H1 (cell line): Measurements from ENCODE around the gene CAV1. TPM values are rescaled to one million over a fixed set of nuclear protein-coding genes. Genes with fewer than 3 reads are reported as not detected.

Source experiments
- CTCF ChIA-PET: fragments of 300-600 bp; sonication (Branson Sonifier 250); formaldehyde crosslinking; loops from one replicate; lab custom pipeline; 2021; ENCODE audit not compliant: partially characterized antibody; lab: Charles Lee
- POLR2A ChIA-PET: fragments of 300-600 bp; sonication (Branson Sonifier 250); formaldehyde crosslinking; loops from one replicate; lab custom pipeline; 2021; ENCODE audit warnings: inconsistent platforms; ENCODE audit not compliant: partially characterized antibody; lab: Charles Lee
- DNase-seq, 2 experiments: peaks; one replicate each; pipeline versions ENCODE4 v3.0.0 to v3.0.0-alpha.2; 2010 to 2022; ENCODE audit warnings: low spot score in 2 of 2, low read depth in 1 of 2, mixed read lengths in 1 of 2
- FAIRE-seq: peaks from 2 replicates; lab custom pipeline; 2011; peaks lifted over from hg19 to GRCh38; lab: Jason Lieb, UNC
- H2AFZ ChIP-seq: 2 replicates; pipeline ENCODE4 v1.8.1; 2012; ENCODE audit warnings: low read length, inconsistent platforms
- H2AK5ac ChIP-seq: 2 replicates; pipeline ENCODE4 v1.6.1; 2013; ENCODE audit warnings: low read depth, low read length
- H2BK120ac ChIP-seq: replicated peaks from 2 replicates; pipeline ENCODE3; 2013; ENCODE audit warnings: low read depth, low read length, inconsistent platforms
- H2BK12ac ChIP-seq: 2 replicates; pipeline ENCODE4 v1.6.1; 2013; ENCODE audit warnings: low read depth, low read length
- H2BK15ac ChIP-seq: 2 replicates; pipeline ENCODE4 v1.6.1; 2013; ENCODE audit warnings: low read length
- H2BK20ac ChIP-seq: 2 replicates; pipeline ENCODE4 v1.6.1; 2013; ENCODE audit warnings: low read length
- H2BK5ac ChIP-seq: 2 replicates; pipeline ENCODE4 v1.6.1; 2013; ENCODE audit warnings: low read depth, low read length
- H3K14ac ChIP-seq: 2 replicates; pipeline ENCODE4 v1.6.1; 2013; ENCODE audit warnings: inconsistent platforms; ENCODE audit not compliant: insufficient read length
- H3K18ac ChIP-seq: 2 replicates; pipeline ENCODE4 v1.6.1; 2013; ENCODE audit warnings: low read length; ENCODE audit errors: extremely low read depth
- H3K23ac ChIP-seq: 2 replicates; pipeline ENCODE4 v1.6.1; 2013; ENCODE audit warnings: inconsistent platforms; ENCODE audit not compliant: insufficient read length
- H3K23me2 ChIP-seq: 2 replicates; pipeline ENCODE4 v1.6.1; 2013; ENCODE audit warnings: low read depth, low read length
- H3K27ac ChIP-seq: 2 replicates; pipeline ENCODE4 v1.6.1; 2011; ENCODE audit warnings: low read depth, low read length, inconsistent platforms
- H3K27me3 ChIP-seq, 4 experiments: replicated peaks in 1 of 4; 1 replicate in 1 of 4; 2 replicates in 3 of 4; pipeline versions ENCODE4 v1.6.1 to v1.8.1; 2011 to 2013; ENCODE audit warnings: low read length in 3 of 4, mild to moderate bottlenecking in 3 of 4, inconsistent platforms in 2 of 4, mixed read lengths in 2 of 4, moderate library complexity in 1 of 4; ENCODE audit not compliant: control insufficient read depth in 3 of 4, insufficient read depth in 3 of 4; ENCODE audit errors: extremely low read depth in 1 of 4
- H3K36me3 ChIP-seq, 4 experiments: 2 replicates each; pipeline versions ENCODE4 v1.6.1 to v1.8.1; 2011 to 2013; ENCODE audit warnings: mild to moderate bottlenecking in 4 of 4, low read length in 3 of 4, moderate library complexity in 2 of 4, control low read depth in 1 of 4, inconsistent platforms in 1 of 4; ENCODE audit not compliant: insufficient read depth in 4 of 4, control insufficient read depth in 2 of 4
- H3K4ac ChIP-seq: replicated peaks from 2 replicates; pipeline ENCODE3; 2013; ENCODE audit warnings: low read length, low read depth, mixed read lengths, inconsistent platforms; ENCODE audit not compliant: insufficient read length
- H3K4me1 ChIP-seq, 4 experiments: replicated peaks in 1 of 4; 1 replicate in 1 of 4; 2 replicates in 3 of 4; pipeline versions ENCODE4 v1.6.1 to v1.8.1; 2011 to 2013; ENCODE audit warnings: low read length in 3 of 4, inconsistent platforms in 2 of 4, mixed read lengths in 1 of 4; ENCODE audit not compliant: insufficient read depth in 4 of 4, control insufficient read depth in 3 of 4
- H3K4me2 ChIP-seq, 2 experiments: 2 replicates each; pipeline versions ENCODE4 v1.6.1 to v1.8.1; 2011 to 2013; ENCODE audit warnings: low read depth in 2 of 2, low read length in 2 of 2, control low read depth in 1 of 2, inconsistent platforms in 1 of 2, mild to moderate bottlenecking in 1 of 2; ENCODE audit not compliant: insufficient read depth in 1 of 2
- H3K4me3 ChIP-seq, 4 experiments: fragments of 200-600, 300-600 bp in 1 of 4; sonication (generic), shearing (Covaris generic), sonication (Bioruptor Twin) in 1 of 4; 2 replicates each; pipeline versions ENCODE4 v1.5.1 to v1.8.1; 2011 to 2016; ENCODE audit warnings: low read length in 4 of 4, low read depth in 3 of 4, control low read depth in 2 of 4, inconsistent platforms in 2 of 4, mild to moderate bottlenecking in 2 of 4, mixed read lengths in 1 of 4, moderate library complexity in 1 of 4; ENCODE audit not compliant: insufficient read depth in 2 of 4; ENCODE audit errors: extremely low read depth in 1 of 4
- H3K56ac ChIP-seq: replicated peaks from 2 replicates; pipeline ENCODE3; 2013; ENCODE audit warnings: low read depth, mild to moderate bottlenecking, mixed read lengths, low read length, inconsistent platforms; ENCODE audit not compliant: insufficient read length
- H3K79me1 ChIP-seq: 2 replicates; pipeline ENCODE4 v1.6.1; 2013; ENCODE audit warnings: low read depth, low read length, control low read depth
- H3K79me2 ChIP-seq, 2 experiments: 2 replicates each; pipeline versions ENCODE4 v1.6.1 to v1.8.1; 2012 to 2013; ENCODE audit warnings: low read length in 2 of 2, mild to moderate bottlenecking in 2 of 2, inconsistent platforms in 1 of 2; ENCODE audit not compliant: insufficient read depth in 2 of 2, control insufficient read depth in 1 of 2
- H3K9ac ChIP-seq, 4 experiments: replicated peaks in 1 of 4; 1 replicate in 1 of 4; 2 replicates in 3 of 4; pipeline versions ENCODE4 v1.6.1 to v1.8.1; 2011 to 2013; ENCODE audit warnings: low read depth in 3 of 4, low read length in 3 of 4, control low read depth in 2 of 4, mild to moderate bottlenecking in 2 of 4, moderate library complexity in 2 of 4, inconsistent platforms in 1 of 4; ENCODE audit errors: extremely low read depth in 1 of 4
- H3K9me3 ChIP-seq, 2 experiments: 2 replicates each; pipeline versions ENCODE4 v1.6.1 to v1.8.1; 2012 to 2013; ENCODE audit warnings: mild to moderate bottlenecking in 2 of 2, moderate library complexity in 2 of 2, control low read depth in 1 of 2, inconsistent platforms in 1 of 2, low read depth in 1 of 2, low read length in 1 of 2, mixed read lengths in 1 of 2; ENCODE audit not compliant: insufficient read depth in 2 of 2
- H4K20me1 ChIP-seq, 2 experiments: replicated peaks in 1 of 2; 2 replicates each; pipeline versions ENCODE3 to v1.8.1; 2011 to 2013; ENCODE audit warnings: inconsistent platforms in 2 of 2, low read length in 2 of 2, mild to moderate bottlenecking in 1 of 2; ENCODE audit not compliant: insufficient read depth in 2 of 2, control insufficient read depth in 1 of 2
- H4K5ac ChIP-seq: 2 replicates; pipeline ENCODE4 v1.6.1; 2013; ENCODE audit warnings: low read length, low read depth, mixed read lengths, inconsistent platforms; ENCODE audit not compliant: insufficient read length
- H4K8ac ChIP-seq: 2 replicates; pipeline ENCODE4 v1.8.0; 2013; ENCODE audit warnings: mild to moderate bottlenecking, moderate library complexity, low read length, inconsistent platforms; ENCODE audit not compliant: insufficient read depth; ENCODE audit errors: extremely low read depth
- H4K91ac ChIP-seq: replicated peaks from 2 replicates; pipeline ENCODE3; 2013; ENCODE audit warnings: low read length, mixed read lengths, inconsistent platforms; ENCODE audit not compliant: insufficient read length
- BCL11A ChIP-seq, 2 experiments: IDR thresholded peaks; one replicate each; pipeline ENCODE4 v1.6.1; 2011; ENCODE audit warnings: low read depth in 2 of 2, low read length in 2 of 2, mild to moderate bottlenecking in 2 of 2
- HDAC2 ChIP-seq, 2 experiments: fragments of 300-600 bp in 1 of 2; sonication (generic) in 1 of 2; IDR thresholded peaks; 2 replicates each; pipeline ENCODE4 v1.6.1; 2011 to 2012; ENCODE audit warnings: low read depth in 2 of 2, low read length in 2 of 2, mild to moderate bottlenecking in 2 of 2, moderate library complexity in 2 of 2, borderline replicate concordance in 1 of 2, inconsistent platforms in 1 of 2
- HDAC6 ChIP-seq: IDR thresholded peaks from one replicate; pipeline ENCODE4 v1.7.1; 2012; ENCODE audit warnings: low read depth, mild to moderate bottlenecking, inconsistent platforms, low read length, moderate library complexity
- KDM1A ChIP-seq: fragments of 200-600, 300-600 bp; sonication (generic); IDR thresholded peaks from 2 replicates; pipeline ENCODE4 v1.7.1; 2016; ENCODE audit warnings: mild to moderate bottlenecking, low read length, borderline replicate concordance
- KDM5A ChIP-seq: fragments of 200-600 bp; IDR thresholded peaks from 2 replicates; pipeline ENCODE4 v1.7.1; 2012; ENCODE audit warnings: mild to moderate bottlenecking, low read length, inconsistent platforms, mixed read lengths
- NRF1 ChIP-seq: IDR thresholded peaks from 2 replicates; pipeline ENCODE4 v1.6.1; 2011; ENCODE audit warnings: mild to moderate bottlenecking, low read depth, low read length, improper control_type of control experiment
- POLR2AphosphoS5 ChIP-seq: IDR thresholded peaks from 2 replicates; pipeline ENCODE4 v1.6.1; 2011; ENCODE audit warnings: low read depth, low read length
- RBBP5 ChIP-seq: IDR thresholded peaks from 2 replicates; pipeline ENCODE4 v1.7.1; 2012; ENCODE audit warnings: low read depth, mild to moderate bottlenecking, inconsistent platforms, low read length, moderate library complexity, borderline replicate concordance
- SIX5 ChIP-seq: IDR thresholded peaks from 2 replicates; pipeline ENCODE4 v1.6.1; 2011; ENCODE audit warnings: mild to moderate bottlenecking, low read depth, low read length
- TAF1 ChIP-seq: IDR thresholded peaks from 2 replicates; pipeline ENCODE4 v1.6.1; 2011; ENCODE audit warnings: mild to moderate bottlenecking, low read depth, low read length
- TAF7 ChIP-seq: optimal IDR thresholded peaks from 2 replicates; pipeline ENCODE3; 2011; ENCODE audit warnings: low read depth, mild to moderate bottlenecking, inconsistent platforms, low read length, moderate library complexity, borderline replicate concordance
- WGBS, 2 experiments: shearing (Covaris generic) in 1 of 2; methylation state at CpG; one replicate each; pipeline versions ENCODE4 v1.1.6 to v1.1.7; 2013 to 2015; ENCODE audit warnings: low lambda C conversion rate in 2 of 2, mixed read lengths in 2 of 2, inconsistent platforms in 1 of 2, low coverage in 1 of 2, missing lambda C conversion rate in 1 of 2; ENCODE audit not compliant: insufficient replicate concordance in 2 of 2, insufficient coverage in 1 of 2, insufficient read length in 1 of 2; ENCODE audit errors: extremely low coverage in 1 of 2, missing lambda C conversion rate in 1 of 2; 5-methylcytosine and 5-hydroxymethylcytosine counted together
- polyA plus RNA-seq, 7 experiments: library from polyadenylated mRNA; depleted of rRNA in 3 of 7; stranded (reverse) in 5 of 7; unstranded in 2 of 7; fragments of >200 nt in 5 of 7; fragments of 200-250 nt in 2 of 7; gene quantifications; 1 replicate in 5 of 7; 2 replicates in 1 of 7; 4 replicates in 1 of 7; pipeline versions ENCODE4 v1.2.1 to v1.2.3, GENCODE V29; 2011 to 2013; ENCODE audit warnings: missing spikeins in 2 of 7, mixed read lengths in 2 of 7
- total RNA-seq: library from RNA; stranded (reverse); fragmentation: NEBNext Ultra II Directional; extraction: Animal tissue kit (Norgen Biotek cat#: 25700); gene quantifications from 2 replicates; pipeline ENCODE4 v1.2.1, GENCODE V29; 2021

Gene CAV1
- total and polyA plus RNA-seq, 2 of the 8 experiments (the other 6 are each of a cell fraction or from before 2014, with no cell fraction given), result 16.3 to 21.8 TPM

DNA sequence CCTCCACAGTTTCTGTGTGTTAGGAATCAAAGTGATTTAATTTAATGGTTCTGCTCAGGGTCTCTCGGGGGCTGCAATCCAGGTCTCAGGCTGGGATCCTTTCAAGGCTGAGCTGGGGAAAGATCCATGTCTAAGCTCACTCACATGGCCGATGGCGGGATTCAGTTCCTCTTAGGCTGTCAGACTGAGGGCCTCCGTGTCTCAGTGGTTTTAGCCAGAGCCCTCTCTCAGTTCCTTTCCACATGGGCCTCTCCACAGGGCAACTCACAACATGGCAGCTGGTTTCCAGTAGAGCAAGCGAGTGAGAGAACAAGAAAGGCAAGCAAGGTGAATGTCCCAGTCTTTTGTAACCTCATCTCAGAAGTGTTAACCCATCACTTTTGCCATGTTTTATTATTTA lies 26.9 kb downstream of the CAV1 start:
- Histone ChIP-seq H2BK120ac (no peak overlapping the region), H3K14ac (no peak overlapping the region), H3K4ac (no peak overlapping the region), H3K79me1 (no peaks in the 10 kb centered on the region), H3K4me1 (no peaks in the 10 kb centered on the region), H3K56ac (no peak overlapping the region), H4K5ac (no peak overlapping the region), H2BK20ac (no peak overlapping the region), H3K9me3 (no peaks in the 10 kb centered on the region), H3K4me2 (no peak overlapping the region), H3K27me3 (no peaks in the 10 kb centered on the region), H3K18ac (no peak overlapping the region), H3K23me2 (no peaks in the 10 kb centered on the region), H4K20me1 (no peaks in the 10 kb centered on the region), H4K91ac (no peak overlapping the region), H2BK5ac (no peak overlapping the region), H3K9ac (no peak overlapping the region), H4K8ac (no peak overlapping the region), H2BK12ac (no peak overlapping the region), H3K23ac (no peak overlapping the region), H2AFZ (no peak overlapping the region), H2AK5ac (no peak overlapping the region), H3K79me2 (no peaks in the 10 kb centered on the region), H3K36me3 (no peaks in the 10 kb centered on the region), H2BK15ac (no peak overlapping the region), H3K27ac (no peak overlapping the region), H3K4me3 (no peak overlapping the region)
- WGBS, 2 experiments, result 84% methylated on average over 5 of the region's 5 CpGs; no CpG with 5 or more reads in 1 of the 2 experiments
- FAIRE-seq (no peak), DNase-seq (no peak)
- POLR2A ChIA-PET, result no interaction called here
- CTCF ChIA-PET, result interaction anchor here (0.7 to 1.1 kb wide), 3 partner anchors 40 to 316 kb away, joined by 3 to 4 read pairs (median 3); no protein-coding TSS in a partner anchor
- TF ChIP-seq HDAC2 (IDR thresholded peaks at IDR 0.05; ENCODE audit: borderline replicate concordance in 1 of 2, low read depth in 2 of 2, low read length in 2 of 2) (no peak), RBBP5 (no peak), KDM5A (no peak), NRF1 (no peak), TAF1 (no peak), SIX5 (no peak), KDM1A (no peak), BCL11A (IDR thresholded peaks at IDR 0.05; ENCODE audit: low read depth in 2 of 2, low read length in 2 of 2) (no peak), TAF7 (no peak), HDAC6 (no peak), POLR2AphosphoS5 (no peak)
